HepG2 (cell line): ENCODE data around the gene BPIFB6. TPM values are rescaled to one million over a fixed set of nuclear protein-coding genes. Genes with fewer than 3 reads are reported as not detected.

ENCODE experiments used
- BHLHE40 ChIP-seq: IDR thresholded peaks from 2 replicates; pipeline ENCODE4 v1.6.1; 2011; ENCODE audit warnings: low read length, improper control_type of control experiment
- CBFB ChIP-seq: sonication (generic); formaldehyde crosslinking; IDR thresholded peaks from 2 replicates; pipeline ENCODE4 v1.4.0; 2020; ENCODE audit warnings: missing genetic modification reagents
- CBX5 ChIP-seq: sonication (generic); formaldehyde crosslinking; IDR thresholded peaks from 2 replicates; pipeline ENCODE4 v1.4.0; 2020; ENCODE audit warnings: missing genetic modification reagents, borderline replicate concordance
- ELF3 ChIP-seq: IDR thresholded peaks from 2 replicates; pipeline ENCODE4 v1.6.1; 2016; ENCODE audit warnings: missing genetic modification reagents, missing compliant biosample characterization
- HOXA5 ChIP-seq: sonication (generic); formaldehyde crosslinking; IDR thresholded peaks from 2 replicates; pipeline ENCODE4 v1.4.0; 2020; ENCODE audit warnings: missing genetic modification reagents
- HOXD1 ChIP-seq: sonication (generic); formaldehyde crosslinking; IDR thresholded peaks from 2 replicates; pipeline ENCODE4 v1.5.0; 2020; ENCODE audit warnings: missing genetic modification reagents
- JUN ChIP-seq: sonication (generic); formaldehyde crosslinking; IDR thresholded peaks from 2 replicates; pipeline ENCODE4 v1.4.0; 2020; ENCODE audit warnings: mild to moderate bottlenecking, missing genetic modification reagents
- MED8 ChIP-seq: sonication (generic); formaldehyde crosslinking; IDR thresholded peaks from 2 replicates; pipeline ENCODE4 v1.8.1; 2023; ENCODE audit warnings: mild to moderate bottlenecking, missing genetic modification reagents; ENCODE audit not compliant: insufficient replicate concordance
- NPAS2 ChIP-seq: sonication (generic); formaldehyde crosslinking; IDR thresholded peaks from 2 replicates; pipeline ENCODE4 v1.8.0; 2022; ENCODE audit warnings: mild to moderate bottlenecking, missing genetic modification reagents, borderline replicate concordance
- RARA ChIP-seq: IDR thresholded peaks from 2 replicates; pipeline ENCODE4 v1.6.1; 2016; ENCODE audit warnings: missing genetic modification reagents, missing compliant biosample characterization
- SALL2 ChIP-seq: sonication (generic); formaldehyde crosslinking; IDR thresholded peaks from 2 replicates; pipeline ENCODE4 v1.8.1; 2023; ENCODE audit warnings: mild to moderate bottlenecking, missing genetic modification reagents, inconsistent platforms
- SIX4 ChIP-seq: sonication (generic); formaldehyde crosslinking; IDR thresholded peaks from 2 replicates; pipeline ENCODE4 v1.4.0; 2020; ENCODE audit warnings: missing genetic modification reagents
- TAF1 ChIP-seq: sonication (generic); formaldehyde crosslinking; IDR thresholded peaks from 2 replicates; pipeline ENCODE4 v1.4.0; 2020; ENCODE audit warnings: missing genetic modification reagents
- TRIM24 ChIP-seq: sonication (generic); formaldehyde crosslinking; IDR thresholded peaks from 2 replicates; pipeline ENCODE4 v1.8.0; 2022; ENCODE audit warnings: mild to moderate bottlenecking, missing genetic modification reagents
- ZFYVE20 ChIP-seq: sonication (generic); formaldehyde crosslinking; IDR thresholded peaks from 2 replicates; pipeline ENCODE4 v1.8.0; 2023; ENCODE audit warnings: low read depth, mild to moderate bottlenecking, moderate library complexity, missing genetic modification reagents, borderline replicate concordance
- ZIK1 ChIP-seq: sonication (generic); formaldehyde crosslinking; IDR thresholded peaks from 2 replicates; pipeline ENCODE4 v1.5.0; 2020; ENCODE audit warnings: mild to moderate bottlenecking, low read depth, missing genetic modification reagents, borderline replicate concordance
- ZMYM2 ChIP-seq: sonication (generic); formaldehyde crosslinking; IDR thresholded peaks from 2 replicates; pipeline ENCODE4 v1.8.0; 2022; ENCODE audit warnings: mild to moderate bottlenecking, missing genetic modification reagents
- ZNF205 ChIP-seq: IDR thresholded peaks from 2 replicates; pipeline ENCODE4 v1.6.1; 2018; ENCODE audit warnings: missing biosample characterization, missing genetic modification reagents
- ZNF224 ChIP-seq: sonication (generic); formaldehyde crosslinking; IDR thresholded peaks from 2 replicates; pipeline ENCODE4 v1.5.0; 2020; ENCODE audit warnings: mild to moderate bottlenecking, missing genetic modification reagents
- ZNF350 ChIP-seq: sonication (generic); formaldehyde crosslinking; IDR thresholded peaks from 2 replicates; pipeline ENCODE4 v1.4.0; 2020; ENCODE audit warnings: mild to moderate bottlenecking, low read depth, missing genetic modification reagents, borderline replicate concordance
- polyA plus RNA-seq, 8 experiments: library from polyadenylated mRNA; depleted of rRNA in 3 of 8; stranded (reverse) in 7 of 8; unstranded in 1 of 8; fragments of >200 nt; fragmentation: Illumina TruSeq in 4 of 8; extraction: Trizol in 4 of 8; gene quantifications; 2 replicates each; pipeline versions ENCODE4 v1.2.1 to v1.2.3, GENCODE V29; 2011 to 2016; ENCODE audit warnings: low read depth in 4 of 8, missing spikeins in 1 of 8, mixed read lengths in 1 of 8; ENCODE audit not compliant: insufficient read depth in 1 of 8
- total RNA-seq, 5 experiments: library from RNA; depleted of rRNA; stranded (reverse); fragments of >200 nt; fragmentation: Illumina TruSeq; extraction: Trizol; gene quantifications; 2 replicates each; pipeline ENCODE4 v1.2.3, GENCODE V29; 2016; ENCODE audit warnings: low read depth in 1 of 5
- TF ChIP-seq, protein P1 (sequence below), 2 experiments: sonication (generic) in 1 of 2; formaldehyde crosslinking in 1 of 2; IDR thresholded peaks; 2 replicates each; pipeline versions ENCODE4 v1.5.1 to v1.6.1; 2011 to 2020; ENCODE audit warnings: borderline replicate concordance in 1 of 2, low read depth in 1 of 2, low read length in 1 of 2, mild to moderate bottlenecking in 1 of 2, missing genetic modification reagents in 1 of 2, moderate library complexity in 1 of 2
- TF ChIP-seq, protein P2 (sequence below): sonication (generic); formaldehyde crosslinking; conservative IDR thresholded peaks from 2 replicates; pipeline ENCODE4 v1.8.0; 2022; ENCODE audit warnings: mild to moderate bottlenecking, moderate library complexity, missing genetic modification reagents
- TF ChIP-seq, protein P3 (sequence below): IDR thresholded peaks from 2 replicates; pipeline ENCODE4 v1.6.1; 2018; ENCODE audit warnings: missing genetic modification reagents

Gene BPIFB6
- total and polyA plus RNA-seq, 2 of the 13 experiments (the other 11 are each of a cell fraction or from before 2014, with no cell fraction given) = 0.13 to 1.7 TPM

DNA sequence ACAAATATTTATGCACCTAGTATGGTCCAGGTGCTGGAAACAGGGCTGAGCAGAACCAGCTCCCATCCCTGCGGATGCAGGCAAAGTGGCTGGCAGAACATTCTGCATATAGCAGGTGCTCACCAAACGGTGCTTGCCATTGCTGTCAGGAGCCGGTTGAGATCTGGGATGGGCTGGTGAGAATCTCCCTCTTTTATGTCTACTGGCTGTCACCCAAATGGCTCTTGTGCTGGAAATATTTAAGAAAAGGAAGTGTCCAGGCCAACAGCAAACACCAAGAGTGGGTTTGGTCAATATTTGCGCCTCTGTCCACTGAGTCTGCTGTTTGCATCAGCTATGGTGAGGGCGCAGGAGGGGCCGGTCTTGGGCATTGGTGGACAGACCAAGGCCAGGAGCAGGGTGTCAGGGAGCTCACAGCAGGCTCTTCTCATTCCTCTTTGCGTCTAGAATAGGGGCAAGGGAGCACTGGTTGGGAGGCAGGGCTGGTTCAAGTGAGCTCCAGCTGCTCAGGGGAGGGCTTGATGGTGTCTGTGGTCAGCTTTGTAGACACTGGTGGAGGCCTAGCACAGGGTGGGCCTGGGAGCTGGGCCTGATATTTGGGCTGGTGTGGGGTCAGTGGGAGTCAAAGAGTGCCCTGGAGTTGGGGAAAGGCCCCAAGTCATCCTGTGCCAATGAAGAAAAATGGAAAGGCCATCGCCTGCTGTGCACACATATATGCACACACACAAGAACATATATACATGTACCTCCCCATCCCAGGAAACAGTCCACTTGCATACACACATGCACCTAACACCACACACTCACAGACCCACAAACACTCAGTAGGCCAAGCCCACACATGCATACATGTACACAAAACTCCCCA is 25.3 kb upstream of the BPIFB6 start (continued):
- TF ChIP-seq, protein P1, sequence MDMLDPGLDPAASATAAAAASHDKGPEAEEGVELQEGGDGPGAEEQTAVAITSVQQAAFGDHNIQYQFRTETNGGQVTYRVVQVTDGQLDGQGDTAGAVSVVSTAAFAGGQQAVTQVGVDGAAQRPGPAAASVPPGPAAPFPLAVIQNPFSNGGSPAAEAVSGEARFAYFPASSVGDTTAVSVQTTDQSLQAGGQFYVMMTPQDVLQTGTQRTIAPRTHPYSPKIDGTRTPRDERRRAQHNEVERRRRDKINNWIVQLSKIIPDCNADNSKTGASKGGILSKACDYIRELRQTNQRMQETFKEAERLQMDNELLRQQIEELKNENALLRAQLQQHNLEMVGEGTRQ (IDR thresholded peaks at IDR 0.05; ENCODE audit: low read depth, low read length) = no peak
- TF ChIP-seq, protein P1 (CRISPR knock-in tag; IDR thresholded peaks at IDR 0.05; ENCODE audit: borderline replicate concordance) = no peak
- TF ChIP-seq ZNF205 (CRISPR knock-in tag) = peak; percentile 94
- no peak for TF ChIP-seq NPAS2
- TF ChIP-seq ZNF224 = peak; percentile 76; the same call in 1 of the 2 replicates
- peak; percentile 77; the same call in 1 of the 2 replicates for TF ChIP-seq HOXA5
- TF ChIP-seq BHLHE40 = 0 out of 2 replicates have a peak, but pooled peaks have one; percentile 26
- no peak for TF ChIP-seq ZIK1 (CRISPR knock-in tag)
- TF ChIP-seq CBX5 (CRISPR knock-in tag) = peak; percentile 99
- TF ChIP-seq ZNF350 (CRISPR knock-in tag) = peak; percentile 94; the same call in 1 of the 2 replicates
- peak; percentile 96 for TF ChIP-seq CBFB (CRISPR knock-in tag)
- TF ChIP-seq, protein P2, sequence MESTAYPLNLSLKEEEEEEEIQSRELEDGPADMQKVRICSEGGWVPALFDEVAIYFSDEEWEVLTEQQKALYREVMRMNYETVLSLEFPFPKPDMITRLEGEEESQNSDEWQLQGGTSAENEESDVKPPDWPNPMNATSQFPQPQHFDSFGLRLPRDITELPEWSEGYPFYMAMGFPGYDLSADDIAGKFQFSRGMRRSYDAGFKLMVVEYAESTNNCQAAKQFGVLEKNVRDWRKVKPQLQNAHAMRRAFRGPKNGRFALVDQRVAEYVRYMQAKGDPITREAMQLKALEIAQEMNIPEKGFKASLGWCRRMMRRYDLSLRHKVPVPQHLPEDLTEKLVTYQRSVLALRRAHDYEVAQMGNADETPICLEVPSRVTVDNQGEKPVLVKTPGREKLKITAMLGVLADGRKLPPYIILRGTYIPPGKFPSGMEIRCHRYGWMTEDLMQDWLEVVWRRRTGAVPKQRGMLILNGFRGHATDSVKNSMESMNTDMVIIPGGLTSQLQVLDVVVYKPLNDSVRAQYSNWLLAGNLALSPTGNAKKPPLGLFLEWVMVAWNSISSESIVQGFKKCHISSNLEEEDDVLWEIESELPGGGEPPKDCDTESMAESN (CRISPR knock-in tag) = peak; percentile 89
- TF ChIP-seq ZFYVE20 (CRISPR knock-in tag) = 0 out of 2 replicates have a peak, but pooled peaks have one; percentile 48
- TF ChIP-seq, protein P3, sequence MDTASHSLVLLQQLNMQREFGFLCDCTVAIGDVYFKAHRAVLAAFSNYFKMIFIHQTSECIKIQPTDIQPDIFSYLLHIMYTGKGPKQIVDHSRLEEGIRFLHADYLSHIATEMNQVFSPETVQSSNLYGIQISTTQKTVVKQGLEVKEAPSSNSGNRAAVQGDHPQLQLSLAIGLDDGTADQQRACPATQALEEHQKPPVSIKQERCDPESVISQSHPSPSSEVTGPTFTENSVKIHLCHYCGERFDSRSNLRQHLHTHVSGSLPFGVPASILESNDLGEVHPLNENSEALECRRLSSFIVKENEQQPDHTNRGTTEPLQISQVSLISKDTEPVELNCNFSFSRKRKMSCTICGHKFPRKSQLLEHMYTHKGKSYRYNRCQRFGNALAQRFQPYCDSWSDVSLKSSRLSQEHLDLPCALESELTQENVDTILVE (CRISPR knock-in tag) = peak; percentile 91
- peak; percentile 91 for TF ChIP-seq MED8 (CRISPR knock-in tag)
- TF ChIP-seq TRIM24 = peak; percentile 70; the same call in 1 of the 2 replicates
- TF ChIP-seq RARA (CRISPR knock-in tag) = peak; percentile 97
- peak; percentile 65; the same call in 1 of the 2 replicates for TF ChIP-seq TAF1 (CRISPR knock-in tag)
- peak; percentile 39; the same call in 1 of the 2 replicates for TF ChIP-seq JUN (CRISPR knock-in tag)
- peak; percentile 96 for TF ChIP-seq ZMYM2
- peak; percentile 99 for TF ChIP-seq ELF3 (CRISPR knock-in tag)
- peak; percentile 64 for TF ChIP-seq SALL2 (CRISPR knock-in tag)
- peak; percentile 53; the same call in 1 of the 2 replicates for TF ChIP-seq SIX4 (CRISPR knock-in tag)
- no peak; the same call in none of the 2 replicates for TF ChIP-seq HOXD1 (CRISPR knock-in tag)
